Smooth muscle cell (in vitro differentiated cells): ENCODE measurements around the gene KATNBL1. TPM values are rescaled to one million over a fixed set of nuclear protein-coding genes. Genes with fewer than 3 reads are reported as not detected.

Experiments
- DNase-seq: peaks from one replicate; lab custom pipeline; 2025; ENCODE audit not compliant: unreplicated experiment; lab: John Stamatoyannopoulos, UW
- H2AFZ ChIP-seq: fragments of 200-600 bp; sonication (generic); 2 replicates; pipeline ENCODE4 v1.6.0; 2016; ENCODE audit warnings: antibody characterized with exemption, low read depth, mild to moderate bottlenecking
- H3F3A ChIP-seq: fragments of 200-600 bp; sonication (generic); 2 replicates; pipeline ENCODE4 v1.6.0; 2017; ENCODE audit warnings: antibody characterized with exemption, low read depth
- H3K27ac ChIP-seq: fragments of 200-600 bp; sonication (generic); 2 replicates; pipeline ENCODE4 v1.5.1; 2016; ENCODE audit warnings: low read depth, mild to moderate bottlenecking
- H3K27me3 ChIP-seq: fragments of 200-600 bp; sonication (generic); 2 replicates; pipeline ENCODE4 v1.6.1; 2016; ENCODE audit warnings: low read depth, mild to moderate bottlenecking
- H3K36me3 ChIP-seq: fragments of 200-600 bp; sonication (generic); 2 replicates; pipeline ENCODE4 v1.5.1; 2016; ENCODE audit warnings: low read depth
- H3K4me1 ChIP-seq: fragments of 200-600 bp; sonication (generic); 2 replicates; pipeline ENCODE4 v1.5.1; 2016; ENCODE audit warnings: low read depth
- H3K4me2 ChIP-seq: fragments of 200-600 bp; sonication (generic); 2 replicates; pipeline ENCODE4 v1.6.0; 2016; ENCODE audit warnings: mild to moderate bottlenecking
- H3K4me3 ChIP-seq: fragments of 200-600 bp; sonication (generic); 2 replicates; pipeline ENCODE4 v1.5.1; 2016; ENCODE audit warnings: mild to moderate bottlenecking
- H3K79me2 ChIP-seq: fragments of 200-600 bp; sonication (generic); 2 replicates; pipeline ENCODE4 v1.6.0; 2016; ENCODE audit warnings: low read depth, mild to moderate bottlenecking
- H3K9ac ChIP-seq: fragments of 200-600 bp; sonication (generic); 2 replicates; pipeline ENCODE4 v1.6.0; 2016; ENCODE audit warnings: low read depth
- H3K9me3 ChIP-seq: fragments of 200-600 bp; sonication (generic); replicated peaks from 2 replicates; pipeline ENCODE4 v1.5.1; 2016; ENCODE audit warnings: low read depth
- H4K20me1 ChIP-seq: fragments of 200-600 bp; sonication (generic); 2 replicates; pipeline ENCODE4 v1.6.0; 2016; ENCODE audit warnings: low read depth
- WGBS: methylation state at CpG from one replicate; pipeline ENCODE4 v1.1.7; 2016; ENCODE audit warnings: low lambda C conversion rate; 5-methylcytosine and 5-hydroxymethylcytosine counted together
- polyA plus RNA-seq: library from polyadenylated mRNA; unstranded; fragments of >200 nt; fragmentation: Nextera tagmentation; extraction: Ambion mirVana; gene quantifications from 2 replicates; pipeline ENCODE4 v1.2.1, GENCODE V29; 2016
- total RNA-seq: library from RNA; depleted of rRNA; stranded (reverse); fragments of >200 nt; gene quantifications from 2 replicates; pipeline ENCODE4 v1.2.3, GENCODE V29; 2014
- TF ChIP-seq, protein P1 (sequence below): fragments of 200-600 bp; sonication (generic); IDR thresholded peaks from 2 replicates; pipeline ENCODE4 v1.5.1; 2017; ENCODE audit warnings: borderline replicate concordance, mild to moderate bottlenecking, antibody characterized with exemption; ENCODE audit not compliant: insufficient read depth, poor library complexity, severe bottlenecking

Gene KATNBL1
- total and polyA plus RNA-seq, 2 experiments from 2014 or later, result 62.3 to 91.8 TPM

DNA sequence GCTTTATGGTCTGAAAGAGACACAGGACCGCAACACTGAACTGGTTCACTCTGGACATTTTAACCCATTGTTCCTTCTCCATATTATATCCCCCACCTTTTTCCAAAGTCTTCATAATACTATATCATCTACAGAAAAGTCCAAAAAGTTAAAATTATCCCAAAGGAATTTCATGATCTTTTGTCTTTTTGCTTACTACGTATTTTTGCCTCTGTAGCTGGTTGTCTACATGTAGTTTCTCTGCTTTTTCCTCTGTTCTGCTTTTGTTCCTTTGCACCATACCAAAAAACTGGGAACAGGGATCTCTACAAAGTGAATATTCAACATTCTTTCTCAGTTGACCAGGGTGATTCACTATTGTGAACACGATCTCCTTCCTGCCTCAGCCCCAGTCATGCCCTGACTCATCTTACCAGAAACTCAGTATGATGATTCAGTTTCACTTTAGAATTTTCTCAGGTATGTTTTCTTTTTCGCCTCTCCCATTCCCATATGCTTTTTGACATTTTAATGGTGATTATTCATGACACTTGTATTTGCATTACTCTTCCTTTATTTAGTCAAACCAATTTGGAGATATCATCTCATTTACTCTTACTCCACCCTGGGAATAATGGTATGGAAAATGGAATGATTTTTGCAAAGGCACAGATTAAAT, 29.4 kb upstream of the KATNBL1 start:
- Histone ChIP-seq H2AFZ (no peak overlapping the region), H3K27ac (peak overlapping the region; percentile 95), H3K79me2 (no peaks in the 10 kb centered on the region), H3K9ac (peak overlapping the region; percentile 76), H4K20me1 (no peaks in the 10 kb centered on the region), H3F3A (no peaks in the 10 kb centered on the region), H3K27me3 (no peaks in the 10 kb centered on the region), H3K36me3 (no peaks in the 10 kb centered on the region), H3K9me3 (no peaks in the 10 kb centered on the region), H3K4me1 (peaks cover 2% of the 10 kb centered on the region), H3K4me3 (no peak overlapping the region), H3K4me2 (peak overlapping the region; percentile 70)
- TF ChIP-seq, protein P1, sequence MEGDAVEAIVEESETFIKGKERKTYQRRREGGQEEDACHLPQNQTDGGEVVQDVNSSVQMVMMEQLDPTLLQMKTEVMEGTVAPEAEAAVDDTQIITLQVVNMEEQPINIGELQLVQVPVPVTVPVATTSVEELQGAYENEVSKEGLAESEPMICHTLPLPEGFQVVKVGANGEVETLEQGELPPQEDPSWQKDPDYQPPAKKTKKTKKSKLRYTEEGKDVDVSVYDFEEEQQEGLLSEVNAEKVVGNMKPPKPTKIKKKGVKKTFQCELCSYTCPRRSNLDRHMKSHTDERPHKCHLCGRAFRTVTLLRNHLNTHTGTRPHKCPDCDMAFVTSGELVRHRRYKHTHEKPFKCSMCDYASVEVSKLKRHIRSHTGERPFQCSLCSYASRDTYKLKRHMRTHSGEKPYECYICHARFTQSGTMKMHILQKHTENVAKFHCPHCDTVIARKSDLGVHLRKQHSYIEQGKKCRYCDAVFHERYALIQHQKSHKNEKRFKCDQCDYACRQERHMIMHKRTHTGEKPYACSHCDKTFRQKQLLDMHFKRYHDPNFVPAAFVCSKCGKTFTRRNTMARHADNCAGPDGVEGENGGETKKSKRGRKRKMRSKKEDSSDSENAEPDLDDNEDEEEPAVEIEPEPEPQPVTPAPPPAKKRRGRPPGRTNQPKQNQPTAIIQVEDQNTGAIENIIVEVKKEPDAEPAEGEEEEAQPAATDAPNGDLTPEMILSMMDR, result no peak
- whole genome bisulfite sequencing, result 51% methylated on average over 4 of the region's 4 CpGs
- no peak for DNase-seq

DNA sequence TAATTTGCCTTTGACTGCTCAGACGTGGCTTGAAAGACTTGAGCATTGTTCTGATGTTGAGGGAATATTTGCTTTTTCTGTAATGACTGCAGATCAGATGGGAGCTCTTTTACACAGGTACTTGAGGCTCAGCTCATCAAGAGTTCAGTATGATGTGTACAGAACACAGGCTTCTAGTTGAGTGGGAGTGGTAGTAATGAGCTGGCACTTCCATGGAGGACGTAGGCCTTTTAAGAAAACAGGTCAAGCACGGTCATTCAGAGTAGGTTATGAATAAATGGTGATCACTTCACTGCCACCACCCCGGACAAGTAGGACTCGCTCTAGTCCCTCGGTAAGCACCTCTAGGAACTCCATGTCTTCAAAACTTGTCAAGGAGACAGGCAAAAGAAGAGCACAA, 23.7 kb upstream of the KATNBL1 start:
- H3K4me2 ChIP-seq, result no peak overlapping the region
- DNase-seq, result no peak
- no peaks in the 10 kb centered on the region for H3K9me3 ChIP-seq
- 95% methylated on average over 6 of the region's 6 CpGs for WGBS
- H3K4me1 ChIP-seq, result no peaks in the 10 kb centered on the region
- no peaks in the 10 kb centered on the region for H3K27me3 ChIP-seq
- no peaks in the 10 kb centered on the region for H4K20me1 ChIP-seq
- H3K4me3 ChIP-seq, result no peak overlapping the region
- peaks cover 8% of the 10 kb centered on the region for H3K36me3 ChIP-seq
- H3F3A ChIP-seq, result peaks cover 5% of the 10 kb centered on the region
- TF ChIP-seq, protein P1, result no peak
- no peak overlapping the region for H3K27ac ChIP-seq
- no peaks in the 10 kb centered on the region for H3K79me2 ChIP-seq
- no peak overlapping the region for H3K9ac ChIP-seq
- no peak overlapping the region for H2AFZ ChIP-seq

DNA sequence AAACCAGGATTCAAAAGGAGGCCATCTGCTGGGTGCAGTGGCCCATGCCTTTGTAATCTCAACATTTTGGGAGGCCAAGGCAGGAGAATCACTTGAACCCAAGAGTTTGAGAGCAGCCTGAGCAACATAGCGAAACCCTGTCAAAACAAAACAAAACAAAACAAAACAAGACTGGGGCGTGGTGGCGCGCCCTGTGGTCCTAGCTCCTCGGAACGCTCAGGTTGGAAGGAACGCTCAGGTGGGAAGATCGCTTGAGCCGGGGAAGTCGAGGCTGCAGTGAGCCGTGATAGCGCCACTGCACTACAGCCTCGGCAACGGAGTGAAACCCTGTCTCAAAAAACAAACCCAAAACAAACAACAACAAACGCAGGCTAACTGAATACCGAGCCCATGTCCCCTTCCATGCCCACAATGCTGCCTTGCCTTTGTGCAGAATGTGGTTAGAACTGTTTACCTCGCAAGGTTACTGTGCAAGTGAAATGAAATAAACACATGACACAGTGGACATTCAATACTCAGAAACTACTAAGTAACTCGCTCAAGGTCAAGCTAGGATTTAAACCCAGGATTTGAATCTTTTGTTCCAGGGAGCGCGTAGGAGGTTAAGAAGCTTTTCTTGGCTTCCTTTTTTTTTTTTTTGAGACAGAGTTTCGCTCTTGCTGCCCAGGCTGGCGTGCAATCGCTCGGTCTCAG, 14.2 kb upstream of the KATNBL1 start:
- Histone ChIP-seq H3K27me3 (no peaks in the 10 kb centered on the region), H3K27ac (peak overlapping the region; percentile 80), H4K20me1 (no peaks in the 10 kb centered on the region), H3K9me3 (no peaks in the 10 kb centered on the region), H2AFZ (peak overlapping the region; percentile 93), H3K4me1 (peaks cover 10% of the 10 kb centered on the region), H3F3A (peaks cover 4% of the 10 kb centered on the region), H3K4me2 (peak overlapping the region; percentile 97), H3K36me3 (no peaks in the 10 kb centered on the region), H3K9ac (peak overlapping the region; percentile 97), H3K4me3 (peak overlapping the region; percentile 97), H3K79me2 (peaks cover 30% of the 10 kb centered on the region)
- DNase-seq, result no peak
- 80% methylated on average over 24 of the region's 24 CpGs for WGBS
- TF ChIP-seq, protein P1, result no peak
